ENCODE data around the gene UCP3.

DNA sequence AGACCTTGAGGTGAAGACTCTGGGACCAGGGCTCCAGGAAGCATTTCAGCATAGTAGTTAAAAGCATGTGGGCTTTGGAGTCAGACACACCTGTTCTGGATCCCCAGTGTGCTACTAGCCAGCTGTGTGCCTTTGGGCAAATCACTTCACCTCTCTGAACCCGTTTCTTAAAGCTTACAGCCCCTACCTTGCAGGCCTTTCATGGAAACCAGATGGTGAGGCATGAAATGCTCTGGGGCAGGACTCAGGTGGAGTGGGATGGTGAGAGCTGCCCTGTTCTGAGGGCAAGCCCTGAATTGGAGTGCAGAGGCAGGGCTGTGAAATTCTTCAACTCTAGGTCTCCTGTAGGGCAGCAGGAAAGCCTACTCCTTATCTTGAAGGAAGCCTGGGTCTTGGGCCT lies 36.7 kb downstream of the UCP3 start:
- no peak for TF ChIP-seq GATA2 (IDR thresholded peaks at IDR 0.05; ENCODE audit: low read depth, low read length)
- no peak for TF ChIP-seq GATA3 (IDR thresholded peaks at IDR 0.05; ENCODE audit: low read depth, low read length)

All from SH-SY5Y (cell line).